Hematopoietic multipotent progenitor cell (in vitro differentiated cells): ENCODE results near the gene AP1G2. TPM values are rescaled to one million over a fixed set of nuclear protein-coding genes. Genes with fewer than 3 reads are reported as not detected.

Experiments
- DNase-seq, 3 donors: peaks; one replicate each; pipeline ENCODE4 v3.0.0-alpha.2; 2011 to 2015; ENCODE audit warnings: low read depth in 2 of 3, low spot score in 2 of 3
- total RNA-seq: library from RNA; depleted of rRNA; stranded (reverse); fragments of >200 nt; gene quantifications from one replicate; pipeline ENCODE4 v1.2.3, GENCODE V29; 2012

Gene AP1G2
- total RNA-seq, 1 donor, result 132 TPM

GRCh38 chr14:23571701-23572523, 4.3 kb upstream of the AP1G2 start:
- peak in 1 of 3 donors; percentile 66 for DNase-seq

DNA sequence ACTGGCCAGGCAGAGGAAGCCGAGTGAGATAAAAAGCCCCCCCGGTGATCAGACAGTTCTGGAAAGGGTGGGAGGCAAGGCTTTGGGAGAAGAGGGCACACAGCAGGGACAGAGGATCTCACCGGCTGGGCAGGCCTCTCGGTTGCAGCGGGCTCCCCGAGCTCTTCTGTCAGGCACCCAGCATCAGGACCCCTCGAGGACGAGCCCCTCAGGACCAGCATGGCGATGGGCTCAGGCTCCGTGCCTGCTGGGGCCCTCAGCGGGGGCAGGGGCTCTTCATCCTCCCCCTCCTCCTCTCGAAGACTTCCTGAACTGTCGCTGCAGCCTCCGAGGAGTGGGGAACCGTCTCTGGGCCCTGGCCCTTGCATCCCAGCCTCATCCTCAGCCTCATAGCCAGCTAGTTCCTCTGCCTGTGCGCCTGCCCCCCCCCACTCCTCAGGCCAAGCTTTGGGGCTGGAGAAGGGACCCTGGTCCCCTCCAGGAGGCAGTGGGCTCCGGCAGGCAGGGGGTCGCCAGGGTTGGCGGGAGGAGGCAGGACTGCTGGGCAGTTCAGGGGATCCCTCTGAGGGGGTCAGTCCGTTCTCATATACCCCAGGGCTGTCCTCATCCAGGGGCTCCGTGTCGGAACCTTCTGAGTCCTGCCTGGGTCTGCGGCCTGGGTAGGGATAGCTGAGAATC, 3.4 kb upstream of the AP1G2 start:
- no peak for DNase-seq

DNA sequence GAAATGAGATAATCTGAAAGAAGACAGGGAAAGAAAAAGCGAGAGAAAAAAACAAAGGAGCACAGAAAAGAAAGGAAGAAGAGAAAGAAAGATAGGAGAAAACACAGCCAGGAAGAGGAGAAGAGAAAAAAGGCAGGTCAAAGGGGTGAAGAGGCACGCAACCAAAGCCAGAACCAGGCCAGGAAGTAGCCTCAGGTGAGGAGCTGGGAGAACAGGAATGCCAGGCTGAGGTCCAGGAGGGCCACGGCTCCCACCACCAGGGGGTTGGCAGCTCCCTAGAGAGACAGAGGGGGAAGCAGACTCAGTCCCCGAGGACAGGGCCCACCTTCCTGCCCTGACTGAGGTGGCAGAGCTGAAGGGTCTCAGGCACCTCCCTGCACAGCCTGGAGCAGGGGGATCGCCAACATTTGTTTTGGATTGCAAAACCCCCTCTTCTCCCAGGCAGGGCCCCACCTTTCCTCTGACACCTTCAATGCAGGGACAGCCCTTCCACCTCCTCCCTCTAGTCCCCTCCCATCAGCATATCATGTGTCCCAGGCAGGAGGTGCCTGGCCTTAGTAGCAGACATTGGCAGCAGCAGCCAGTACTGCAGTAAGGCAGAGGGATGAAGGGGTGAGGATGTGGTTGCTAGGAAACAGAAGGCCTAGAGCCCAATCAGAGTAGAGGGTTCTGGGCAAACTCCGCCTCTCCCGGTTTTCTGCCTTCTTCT, 2.0 kb upstream of the AP1G2 start:
- DNase-seq, result no peak

GRCh38 chr14:23568600-23569331, 1.2 kb upstream of the AP1G2 start:
- DNase-seq, result peak in 1 of 3 donors; percentile 57

DNA sequence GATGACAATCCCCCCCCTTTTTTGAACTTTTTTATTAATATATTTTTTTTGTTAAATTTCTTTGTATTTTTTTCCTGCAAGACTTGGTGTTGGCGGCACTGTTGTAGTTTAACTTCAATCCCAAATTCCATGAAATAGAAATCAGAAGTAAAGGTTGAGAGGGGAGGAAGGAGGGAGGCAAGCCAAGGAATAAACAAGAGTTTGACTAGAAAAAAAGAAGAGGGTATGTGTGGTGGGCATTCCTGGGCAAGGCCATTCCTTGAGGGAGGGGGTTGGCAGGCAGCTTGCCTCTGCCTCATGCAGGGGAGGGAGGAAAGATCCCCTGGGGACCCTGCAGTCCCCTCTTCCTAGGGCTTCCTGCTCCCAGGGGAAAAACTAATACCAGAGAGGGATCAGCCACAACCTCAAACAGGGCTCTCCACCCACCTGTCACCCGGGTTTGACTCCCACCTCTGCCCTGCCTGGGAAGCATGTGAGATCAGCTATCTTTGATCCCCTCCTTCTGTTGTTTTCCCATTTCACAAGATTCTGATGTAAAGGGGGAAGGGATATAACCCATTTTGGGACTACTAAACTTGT, 519 bp upstream of the AP1G2 start:
- no peak for DNase-seq

- DNase-seq, result no peak
Observed at GRCh38 chr14:23566778-23567185, 809 bp downstream of the AP1G2 start.

- no peak for DNase-seq
Observed at GRCh38 chr14:23566112-23566777, 1.3 kb downstream of the AP1G2 start.

- DNase-seq, result no peak
Observed at GRCh38 chr14:23565626-23566025, 2.0 kb downstream of the AP1G2 start.

DNA sequence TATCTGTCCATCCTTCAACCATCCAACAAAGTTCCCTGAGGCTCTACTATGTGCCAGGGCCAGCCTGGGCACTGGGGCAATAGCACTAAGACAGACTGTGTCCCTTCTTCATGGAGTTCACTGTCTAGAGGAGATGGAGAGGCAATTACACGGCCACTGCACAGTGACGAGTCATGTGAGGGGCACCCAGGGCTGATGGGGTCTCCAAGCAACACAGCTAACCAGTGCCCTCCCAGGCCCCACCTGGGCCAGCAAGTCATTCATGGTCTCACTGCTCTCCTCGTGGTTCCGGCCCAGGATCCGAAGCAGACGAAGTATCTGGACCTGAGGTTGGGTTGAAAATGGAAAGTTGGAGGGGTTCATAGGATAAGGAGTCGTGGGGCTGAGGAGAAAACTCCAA, 2.7 kb downstream of the AP1G2 start:
- DNase-seq, result no peak

GRCh38 chr14:23564181-23564812, 3.3 kb downstream of the AP1G2 start:
- no peak for DNase-seq

DNA sequence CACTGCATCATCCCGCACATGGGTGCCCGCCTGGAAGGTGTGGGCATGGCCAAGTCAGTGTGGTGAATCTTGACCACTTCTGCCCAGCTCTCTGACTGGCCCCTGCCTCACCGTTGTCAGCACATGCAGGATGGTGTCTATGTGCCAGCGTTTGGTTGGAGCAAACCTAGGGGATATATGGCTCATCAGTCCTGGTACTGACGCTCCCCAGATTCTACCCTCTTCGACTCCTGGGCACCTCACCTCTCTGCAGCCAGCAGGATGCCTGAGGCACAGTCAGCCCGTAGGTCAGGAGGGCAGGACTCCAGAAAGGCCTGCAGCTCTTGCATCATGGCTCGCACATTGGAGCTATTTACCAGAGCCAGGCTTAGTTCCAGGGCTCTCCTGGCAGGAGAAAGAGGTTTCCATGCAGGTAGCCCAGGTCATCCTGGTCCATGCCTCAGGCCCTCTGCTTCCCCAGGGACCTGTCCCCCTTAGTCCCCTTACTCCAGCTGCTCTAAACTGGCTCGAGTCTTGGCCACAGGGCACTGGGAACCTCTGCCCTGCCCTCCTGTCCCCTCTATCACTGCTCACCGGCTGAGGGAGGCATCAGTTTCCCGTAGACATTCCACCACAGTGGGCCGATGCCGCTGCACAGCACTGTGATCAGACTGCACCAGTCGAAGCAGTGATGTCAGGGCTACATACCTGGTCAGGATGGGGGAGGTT, 4.0 kb downstream of the AP1G2 start:
- no peak for DNase-seq

- peak in 2 of 3 donors; percentile 60 to 72 for DNase-seq
Observed at GRCh38 chr14:23562822-23563472, 4.6 kb downstream of the AP1G2 start.

DNA sequence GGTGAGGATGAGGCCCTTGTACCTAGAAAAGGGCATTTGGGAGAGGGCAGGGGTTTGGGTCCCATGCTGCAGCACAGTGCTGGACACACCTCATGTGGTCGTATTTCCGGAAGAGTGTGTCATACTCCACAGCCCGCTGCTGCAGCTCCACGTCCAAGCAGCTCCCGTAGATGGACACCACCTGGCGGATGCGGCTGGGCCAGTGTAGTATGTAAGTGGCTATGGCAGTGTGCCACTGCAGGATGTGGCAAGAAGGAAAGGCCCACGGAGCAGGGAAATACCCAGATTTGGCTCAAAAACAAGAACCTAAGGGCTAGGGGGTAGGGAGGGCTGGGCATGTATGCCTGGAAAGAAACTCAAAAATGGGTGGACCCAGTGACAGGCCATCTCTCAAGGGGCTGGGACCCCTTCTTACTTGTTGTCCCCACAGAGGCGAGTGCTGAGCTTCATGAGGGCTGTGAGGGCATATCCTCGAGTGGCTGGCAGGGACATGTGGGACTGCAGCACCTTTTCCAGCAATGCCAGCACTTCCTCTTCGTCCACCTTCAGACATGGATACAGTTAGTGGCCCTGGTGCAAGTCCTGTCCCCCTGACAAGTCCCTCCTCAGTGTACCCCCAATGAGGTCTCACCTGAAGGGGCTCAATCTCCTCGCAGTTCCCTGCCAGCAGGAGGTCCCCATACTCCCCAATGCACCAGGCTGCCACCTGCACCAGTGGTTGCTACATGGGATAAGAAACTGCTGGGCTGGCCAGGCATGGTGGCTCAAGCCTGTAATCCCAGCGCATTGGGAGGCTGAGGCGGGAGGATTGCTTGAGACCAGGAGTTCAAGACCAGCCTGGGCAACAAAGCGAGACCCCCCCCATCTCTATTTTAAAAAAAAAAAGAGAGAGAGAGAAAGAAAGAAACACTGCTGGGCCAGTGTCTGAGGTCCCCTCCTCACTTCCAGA, 5.4 kb downstream of the AP1G2 start:
- DNase-seq, result no peak

- no peak for DNase-seq
Observed at GRCh38 chr14:23561259-23561658, 6.3 kb downstream of the AP1G2 start.

- DNase-seq, result no peak
Observed at GRCh38 chr14:23559926-23560520, 7.6 kb downstream of the AP1G2 start.

DNA sequence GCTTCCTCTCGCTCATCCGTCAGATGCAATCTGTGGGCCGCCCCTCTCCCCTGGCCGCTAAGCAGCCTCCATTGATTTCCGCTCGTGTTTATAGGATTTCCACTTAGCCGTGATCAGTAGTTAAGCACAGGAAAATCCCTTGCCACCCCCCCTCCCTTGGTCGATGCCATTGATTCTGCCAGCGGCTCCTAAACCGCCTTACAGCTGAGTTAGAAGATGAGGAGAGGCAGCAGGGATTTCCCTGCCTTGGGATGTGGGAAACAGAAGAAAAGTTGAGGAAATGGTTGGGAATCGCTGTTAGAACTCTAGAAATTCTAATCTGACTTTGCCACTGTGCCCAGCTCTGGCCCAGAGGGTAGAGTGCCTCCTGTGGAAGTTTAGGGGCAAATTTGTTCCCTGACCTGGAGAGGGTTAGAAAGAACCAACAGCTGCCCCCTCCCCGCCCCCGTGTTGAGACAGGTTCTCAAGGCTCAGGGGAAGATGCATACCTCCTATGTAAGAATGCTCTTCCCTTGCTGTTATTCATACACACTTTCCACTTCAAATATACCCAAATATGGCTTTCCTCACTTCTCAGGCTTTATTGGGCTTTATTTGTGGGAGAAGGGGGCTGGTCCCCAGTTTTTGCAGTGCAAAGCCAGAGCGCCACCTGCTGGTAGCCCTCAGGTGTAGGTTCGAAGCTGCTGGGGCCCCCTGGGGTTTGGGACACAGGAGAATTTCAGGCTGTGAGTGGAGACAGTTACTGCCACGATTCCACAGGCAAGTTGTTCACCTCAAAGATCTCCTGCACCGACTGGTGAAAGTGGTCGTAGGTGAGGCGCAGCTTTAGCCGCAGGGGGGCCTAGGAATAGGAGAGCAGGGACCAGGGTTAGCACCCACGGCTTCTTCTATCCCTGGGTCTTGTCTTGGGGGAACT, 8.3 kb downstream of the AP1G2 start:
- peak; percentile 53 to 73 (median 68) for DNase-seq
